HG03432 (cell line): ENCODE results near the gene SIVA1.

ENCODE experiments used
- ATAC-seq: cut with Tn5 transposase; IDR thresholded peaks from one replicate; pipeline ENCODE4 v1.9.1; 2021; ENCODE audit warnings: mild to moderate bottlenecking, moderate library complexity; ENCODE audit not compliant: unreplicated experiment

The SIVA1 gene

GRCh38 chr14:104770851-104771272 lies 17.9 kb downstream of the SIVA1 start:
- no peak for ATAC-seq

- ATAC-seq: no peak
These were observed 18.4 kb downstream of the SIVA1 start for GRCh38 chr14:104771374-104771773.

GRCh38 chr14:104771918-104772706 lies 19.2 kb downstream of the SIVA1 start:
- no peak for ATAC-seq

- no peak for ATAC-seq
These were observed 20.0 kb downstream of the SIVA1 start for GRCh38 chr14:104772707-104773504.

- ATAC-seq: no peak
These were observed 20.8 kb downstream of the SIVA1 start for GRCh38 chr14:104773505-104774452.

- ATAC-seq: no peak
These were observed 21.6 kb downstream of the SIVA1 start for GRCh38 chr14:104774453-104775072.

- ATAC-seq: no peak
These were observed 22.1 kb downstream of the SIVA1 start for GRCh38 chr14:104775073-104775489.

GRCh38 chr14:104776481-104776880 lies 23.5 kb downstream of the SIVA1 start:
- no peak for ATAC-seq

GRCh38 chr14:104776961-104777807 lies 24.2 kb downstream of the SIVA1 start:
- no peak for ATAC-seq

GRCh38 chr14:104777808-104778249 lies 24.9 kb downstream of the SIVA1 start:
- ATAC-seq: no peak

- no peak for ATAC-seq
These were observed 25.9 kb downstream of the SIVA1 start for GRCh38 chr14:104778694-104779331.

GRCh38 chr14:104779776-104780512 lies 27.0 kb downstream of the SIVA1 start:
- ATAC-seq: no peak

GRCh38 chr14:104780513-104781030 lies 27.6 kb downstream of the SIVA1 start:
- ATAC-seq: no peak

GRCh38 chr14:104781271-104782077 lies 28.5 kb downstream of the SIVA1 start:
- no peak for ATAC-seq

- ATAC-seq: no peak
These were observed 29.3 kb downstream of the SIVA1 start for GRCh38 chr14:104782086-104782807.

- ATAC-seq: no peak
These were observed 29.8 kb downstream of the SIVA1 start for GRCh38 chr14:104782808-104783139.
